Superior temporal gyrus (tissue), 1 donor: ENCODE data around the gene PGAM4.
"Not testable (repeated sequence)": the region's sequence is repeated elsewhere in the genome, so short reads cannot be mapped to it uniquely, and the experiment has no call there.

ENCODE experiments used
- DNase-seq: peaks from one replicate; pipeline ENCODE4 v3.0.0-alpha.2; 2016; ENCODE audit errors: extremely low spot score

PGAM4 gene

GRCh38 chrX:77969538-77969937 is at the start of gene PGAM4:
PGAM4 (minus strand) TSS chrX:77969638; CDS start chrX:77969638, 0 bp downstream.
- no peak for DNase-seq

DNA sequence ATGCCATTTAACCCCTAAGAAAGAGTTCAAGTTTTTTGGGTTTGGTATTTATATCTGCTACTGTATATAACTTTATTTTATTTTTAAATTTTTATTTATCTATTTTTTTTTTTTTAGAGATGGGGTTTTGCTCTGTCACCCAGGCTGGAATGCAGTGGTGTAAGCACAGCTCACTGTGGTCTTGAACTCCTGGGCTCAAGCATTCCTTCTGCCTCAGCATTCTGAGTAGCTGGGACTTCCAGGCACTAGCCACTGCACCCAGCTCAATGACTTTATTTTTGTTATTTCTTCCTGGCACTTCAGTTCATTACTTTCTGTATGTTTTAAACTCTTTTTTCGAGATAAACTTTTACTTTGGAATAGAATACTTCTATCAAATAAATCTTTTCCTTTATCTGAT is 42.4 kb upstream of the PGAM4 start:
- DNase-seq: no peak

DNA sequence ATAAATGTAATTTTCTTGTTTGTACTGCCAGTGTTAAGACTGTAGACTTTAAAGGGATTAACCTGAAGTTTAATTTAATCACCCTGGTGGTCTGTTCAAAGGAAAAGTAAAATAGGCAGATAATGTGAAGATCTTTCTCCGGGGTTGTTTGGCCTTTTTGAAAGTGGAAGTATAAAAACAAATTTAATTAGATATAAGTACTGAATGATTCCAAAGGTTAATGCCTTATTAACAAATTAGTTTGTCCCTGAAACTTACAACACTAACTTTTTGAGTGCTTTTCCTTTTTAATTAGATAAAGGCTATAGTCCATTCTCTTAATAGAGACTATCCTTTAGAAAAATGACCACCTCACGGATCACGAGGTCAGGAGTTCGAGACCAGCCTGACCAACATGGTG is 10.4 kb upstream of the PGAM4 start:
- DNase-seq: no peak

- DNase-seq: no peak
These were observed 8.1 kb upstream of the PGAM4 start for GRCh38 chrX:77977518-77977917.

- DNase-seq: no peak
These were observed 7.7 kb upstream of the PGAM4 start for GRCh38 chrX:77977095-77977494.

DNA sequence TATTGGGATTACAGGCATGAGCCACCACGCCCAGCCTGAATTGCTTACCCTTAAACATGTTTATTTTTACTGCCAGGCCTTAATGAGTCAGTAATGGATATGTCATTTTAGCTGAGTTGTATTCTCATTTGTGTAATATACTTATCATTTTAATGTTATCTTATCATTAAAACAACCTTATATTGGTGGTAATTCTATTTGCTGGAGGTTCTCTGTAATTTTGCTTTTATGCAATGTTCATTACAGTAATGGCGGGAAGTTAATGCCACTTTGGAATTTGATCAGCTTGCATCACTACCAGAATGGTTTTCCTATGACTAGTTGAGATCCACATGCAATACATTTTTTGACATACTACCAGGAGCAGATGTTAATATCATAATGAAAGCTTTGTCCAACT is 6.3 kb upstream of the PGAM4 start:
- no peak for DNase-seq

GRCh38 chrX:77967631-77968030 is 1.8 kb downstream of the PGAM4 start:
- no peak for DNase-seq

DNA sequence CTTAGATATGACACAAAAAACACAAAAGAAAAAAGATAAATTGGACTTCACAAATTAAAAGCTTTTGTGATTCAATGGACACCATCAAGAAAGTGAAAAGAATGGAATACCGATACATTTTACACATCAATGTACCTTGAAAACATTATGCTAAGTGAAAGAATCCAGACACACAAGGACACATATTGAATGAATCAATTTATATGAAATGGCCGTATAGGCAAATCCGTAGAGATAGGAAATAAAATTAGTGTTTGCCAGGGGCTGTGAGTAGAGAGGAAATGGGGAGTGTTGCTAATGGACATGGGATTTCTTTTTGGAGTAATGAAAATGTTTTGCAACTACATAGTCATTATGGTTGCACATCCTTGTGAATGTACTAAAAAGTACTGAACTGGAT is 3.1 kb downstream of the PGAM4 start:
- no peak for DNase-seq

DNA sequence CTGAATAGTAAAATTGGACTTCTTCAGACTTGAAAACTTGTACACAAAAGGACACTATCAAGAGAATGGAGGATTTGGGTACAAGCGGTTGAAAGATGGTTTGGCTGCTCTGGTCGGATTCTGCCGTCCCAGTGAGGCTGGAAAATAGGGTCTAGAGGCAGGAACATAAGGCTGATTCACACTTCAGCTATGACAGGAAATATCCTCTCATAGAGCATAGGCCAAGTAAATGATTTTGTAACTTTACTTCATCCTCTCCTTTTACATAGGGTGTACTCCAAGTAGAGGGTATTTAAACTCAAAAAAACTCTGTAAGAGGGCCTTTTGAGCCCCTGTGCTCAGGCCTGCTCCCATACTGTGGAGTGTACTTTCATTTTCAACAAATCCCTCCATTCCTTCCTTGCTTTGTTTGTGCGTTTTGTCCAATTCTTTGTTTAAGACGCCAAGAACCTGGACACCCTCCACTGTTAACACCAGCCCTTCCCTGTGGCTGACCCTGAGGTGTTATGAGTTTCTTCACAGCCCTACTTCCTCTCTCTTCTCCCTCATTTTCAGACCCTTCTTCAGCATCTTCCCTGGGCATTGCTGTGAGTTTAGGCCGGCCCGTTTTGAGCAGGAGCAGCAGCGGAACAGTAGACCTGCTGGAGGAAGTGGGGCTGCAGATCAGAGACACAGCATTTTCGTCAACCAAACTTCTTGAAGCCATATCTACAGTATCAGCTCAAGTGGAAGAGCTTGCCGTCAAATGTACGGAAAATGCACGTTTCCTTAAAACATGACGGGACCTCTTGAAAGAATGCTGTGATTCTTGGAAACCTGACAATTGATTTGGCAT is 7.2 kb downstream of the PGAM4 start:
- no peak for DNase-seq

DNA sequence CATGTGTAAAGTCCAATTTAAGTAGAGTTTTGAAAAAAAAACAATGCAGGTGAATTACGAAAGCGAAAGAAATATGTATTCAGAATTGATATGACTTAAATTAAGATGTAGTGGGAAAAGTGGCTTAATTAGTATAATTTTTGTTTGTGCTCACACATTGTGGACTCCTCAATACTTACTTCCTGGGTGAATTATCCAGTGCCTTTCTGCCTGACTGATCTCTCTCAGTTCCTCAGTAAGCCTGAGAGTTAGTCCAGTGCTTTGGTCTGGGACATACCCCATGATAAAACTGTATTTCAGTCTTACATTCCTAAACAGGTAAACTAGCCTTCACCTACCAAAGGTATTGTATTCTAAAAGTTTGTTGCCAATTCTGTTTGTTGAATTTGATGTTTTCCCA is 8.4 kb downstream of the PGAM4 start:
- no peak for DNase-seq

DNA sequence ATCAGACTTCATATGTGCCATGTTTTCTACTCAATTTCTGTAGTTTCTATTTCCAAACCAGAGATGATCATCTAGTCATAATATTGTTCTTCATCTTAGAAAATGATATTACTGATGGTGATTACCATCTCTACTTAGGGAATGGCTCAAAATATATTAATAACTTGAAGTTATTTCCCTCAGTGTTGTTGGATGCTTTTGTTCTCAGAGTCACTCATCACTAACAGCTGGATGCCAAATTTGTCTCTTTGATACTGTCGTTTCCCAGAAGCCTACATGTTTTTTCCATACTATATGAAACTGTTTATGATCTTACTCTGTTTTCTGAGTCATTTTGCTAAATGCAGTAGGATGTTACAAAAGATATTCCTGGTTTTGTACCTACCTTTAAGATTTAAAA is 8.9 kb downstream of the PGAM4 start:
- no peak for DNase-seq

- no peak for DNase-seq
These were observed 15.7 kb downstream of the PGAM4 start for GRCh38 chrX:77953708-77954107.

GRCh38 chrX:77953302-77953701 is 16.1 kb downstream of the PGAM4 start:
- DNase-seq: no peak

DNA sequence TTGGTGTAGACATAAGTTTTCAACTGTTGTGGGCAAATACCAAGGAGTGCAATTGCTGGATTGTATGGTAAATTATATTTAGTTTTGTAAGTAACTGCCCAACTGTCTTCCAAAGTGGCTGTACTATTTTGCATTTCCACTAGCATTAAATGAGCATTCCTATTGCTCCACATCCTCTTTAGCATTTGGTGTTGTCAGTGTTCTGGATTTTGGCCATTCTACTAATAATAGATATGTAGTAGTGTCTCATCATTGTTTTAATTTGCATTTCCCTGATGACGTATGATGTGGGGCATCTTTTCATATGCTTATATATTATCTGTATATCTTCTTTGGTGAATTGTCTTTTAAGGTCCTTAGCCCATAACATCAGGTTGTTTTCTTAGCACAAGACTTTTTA is 17.3 kb downstream of the PGAM4 start:
- DNase-seq: no peak

DNA sequence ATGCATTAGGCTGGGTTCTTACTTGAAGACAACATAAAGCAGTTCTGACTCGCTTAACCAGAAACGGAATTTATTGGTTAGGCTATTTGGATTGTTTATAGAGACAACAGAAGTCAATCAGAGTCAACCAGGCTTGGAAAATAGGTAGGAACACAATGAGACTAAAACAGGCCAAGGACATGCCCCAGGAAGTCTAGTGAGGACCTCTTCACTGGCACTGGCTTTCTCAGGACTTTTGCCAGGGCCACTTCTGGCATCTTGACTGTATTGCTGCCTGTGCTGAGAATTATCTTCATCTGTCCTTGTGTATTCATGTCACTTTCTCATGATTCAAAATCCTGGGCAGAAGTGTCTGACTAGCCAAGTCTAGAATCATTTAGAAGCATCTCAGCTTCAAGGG is 19.6 kb downstream of the PGAM4 start:
- DNase-seq: no peak

DNA sequence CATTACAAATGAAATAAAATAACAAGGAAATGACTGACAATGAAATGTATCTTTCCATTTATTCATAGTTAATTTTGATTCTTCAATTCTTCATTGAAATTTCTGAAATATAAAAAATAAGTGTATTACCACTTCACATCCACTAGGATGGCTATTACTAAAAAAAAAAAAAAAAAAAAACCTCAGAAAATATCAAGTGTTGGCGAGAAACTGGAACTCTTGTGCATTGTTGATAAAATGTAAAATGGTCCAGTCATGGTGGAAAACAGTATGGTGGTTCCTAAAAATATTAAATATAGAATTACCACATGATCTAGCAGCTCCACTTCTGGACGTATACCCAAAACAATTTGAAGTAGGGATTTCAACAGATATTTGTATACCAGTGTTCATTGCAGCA is 22.9 kb downstream of the PGAM4 start:
- DNase-seq: no peak

DNA sequence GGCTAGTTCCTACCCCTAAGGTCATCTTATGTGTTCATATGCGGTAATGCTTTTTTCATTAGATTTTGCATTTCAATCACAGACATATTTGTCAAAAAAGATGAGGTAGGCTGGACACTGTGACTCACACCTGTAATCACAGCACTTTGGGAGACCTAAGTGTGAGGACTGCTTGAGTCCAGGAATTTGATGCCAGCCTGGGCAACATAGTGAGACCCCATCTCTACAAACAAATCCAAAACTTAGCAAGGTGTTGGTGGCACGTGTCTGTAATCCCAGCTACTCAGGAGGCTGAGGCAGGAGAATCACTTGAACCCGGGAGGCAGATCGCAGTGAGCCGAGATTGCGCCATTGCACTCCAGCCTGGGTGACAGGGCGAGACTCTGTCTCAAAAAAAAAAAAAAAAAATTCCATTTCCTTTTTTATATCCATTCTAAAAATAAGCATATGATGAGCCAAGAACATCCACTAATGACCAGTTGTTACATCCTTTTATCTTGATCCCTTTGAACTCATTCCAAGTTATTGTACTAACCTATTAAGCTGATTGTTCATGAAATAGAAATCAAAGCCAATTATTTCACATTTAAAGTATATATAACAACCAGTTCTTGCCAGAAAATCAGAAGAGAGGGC is 23.4 kb downstream of the PGAM4 start:
- DNase-seq: no peak

GRCh38 chrX:77945031-77945430 is 24.4 kb downstream of the PGAM4 start:
- not testable (repeated sequence) for DNase-seq

DNA sequence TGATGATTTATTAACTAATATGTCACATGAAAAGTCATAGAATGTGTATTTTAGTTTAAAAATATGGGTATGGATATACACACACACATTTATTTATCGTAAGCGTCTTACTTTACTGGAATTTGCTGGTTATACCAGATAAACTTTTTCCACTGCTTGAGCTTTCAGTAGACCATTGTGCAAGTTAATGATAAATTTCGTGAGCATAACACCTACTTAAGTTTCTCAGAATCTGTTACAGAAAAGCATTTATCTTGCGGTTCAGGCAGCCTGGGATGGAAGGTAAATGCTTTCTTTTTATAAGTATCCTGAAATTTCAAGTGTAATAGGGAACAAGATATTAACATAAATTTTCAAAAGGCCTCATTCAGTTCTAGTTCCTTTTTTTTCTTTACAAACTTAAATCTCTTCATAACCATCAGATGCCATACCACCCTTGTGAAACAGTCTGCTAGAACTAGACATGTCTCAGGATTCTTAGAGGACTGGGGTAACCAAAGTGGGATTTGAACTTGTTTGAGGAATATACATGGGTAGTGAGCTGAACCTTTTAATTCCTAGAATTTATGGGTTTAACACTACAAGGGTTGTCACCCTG is 31.3 kb downstream of the PGAM4 start:
- no peak for DNase-seq

GRCh38 chrX:77937291-77937690 is 32.1 kb downstream of the PGAM4 start:
- no peak for DNase-seq

DNA sequence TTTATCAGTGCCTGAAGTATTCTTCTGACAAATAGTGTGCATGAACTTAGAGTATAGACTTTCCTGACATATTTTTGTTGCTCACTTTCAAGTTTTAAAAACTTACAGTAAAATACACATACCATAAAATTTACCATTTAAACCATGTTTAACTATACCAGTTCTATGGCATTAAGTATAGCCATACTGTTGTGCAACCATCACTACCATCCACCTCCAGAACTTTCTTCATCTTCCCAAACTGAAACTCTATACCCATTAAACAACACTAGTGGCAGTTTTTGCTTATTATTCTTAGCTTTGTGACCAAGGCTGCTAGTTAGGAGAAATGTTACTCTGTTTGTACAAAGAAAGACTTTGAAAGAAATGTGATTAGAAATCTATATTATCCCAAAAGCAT is 33.1 kb downstream of the PGAM4 start:
- no peak for DNase-seq

GRCh38 chrX:77935886-77936285 is 33.6 kb downstream of the PGAM4 start:
- DNase-seq: no peak

- no peak for DNase-seq
These were observed 38.9 kb downstream of the PGAM4 start for GRCh38 chrX:77930581-77930980.
